GM19372 (cell line): Measurements from ENCODE around the gene TUT4.

Experiments
- ATAC-seq: cut with Tn5 transposase; IDR thresholded peaks from one replicate; pipeline ENCODE4 v1.9.1; 2021; ENCODE audit warnings: mild to moderate bottlenecking, low read depth, moderate library complexity; ENCODE audit not compliant: unreplicated experiment

Gene TUT4

DNA sequence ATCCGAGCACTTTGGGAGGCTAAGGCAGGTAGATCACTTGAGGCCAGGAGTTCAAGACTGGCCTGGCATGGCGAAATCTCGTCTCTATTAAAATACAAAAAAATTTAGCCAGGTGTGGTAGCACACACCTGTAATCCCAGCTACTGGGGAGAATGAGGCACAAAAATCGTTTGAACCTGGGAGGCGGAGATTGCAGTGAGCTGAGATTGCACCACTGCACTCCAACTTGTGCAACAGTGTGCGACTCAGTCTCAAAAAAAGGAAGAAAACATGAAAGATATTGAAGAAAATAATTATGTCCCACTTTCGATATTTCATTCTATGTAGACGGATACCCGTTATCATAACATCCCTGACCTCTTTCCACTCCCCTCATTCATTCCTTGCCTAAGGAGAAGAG is 19.2 kb downstream of the TUT4 start:
- ATAC-seq, result no peak

- no peak for ATAC-seq
Observed at GRCh38 chr1:52532731-52533327, 20.1 kb downstream of the TUT4 start.

DNA sequence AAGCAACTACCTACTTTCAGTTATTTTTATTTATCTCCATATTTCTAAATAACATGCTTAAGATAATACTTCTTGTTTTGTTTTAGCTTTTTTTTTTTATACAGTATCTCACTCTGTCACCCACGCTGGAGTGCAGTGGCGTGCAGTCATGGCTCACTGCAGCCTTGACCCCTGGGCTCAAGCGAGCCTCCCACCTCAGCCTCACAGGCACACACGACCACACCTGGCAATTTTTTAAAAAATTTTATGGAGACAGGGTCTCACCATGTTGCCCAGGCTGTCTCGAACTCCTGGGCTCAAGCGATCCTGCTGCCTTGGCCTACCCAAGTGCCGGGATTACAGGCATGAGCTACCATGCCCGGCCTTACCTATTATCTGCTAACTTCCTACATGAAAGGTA is 20.6 kb downstream of the TUT4 start:
- ATAC-seq, result no peak

GRCh38 chr1:52531249-52531872 is 21.5 kb downstream of the TUT4 start:
- no peak for ATAC-seq

DNA sequence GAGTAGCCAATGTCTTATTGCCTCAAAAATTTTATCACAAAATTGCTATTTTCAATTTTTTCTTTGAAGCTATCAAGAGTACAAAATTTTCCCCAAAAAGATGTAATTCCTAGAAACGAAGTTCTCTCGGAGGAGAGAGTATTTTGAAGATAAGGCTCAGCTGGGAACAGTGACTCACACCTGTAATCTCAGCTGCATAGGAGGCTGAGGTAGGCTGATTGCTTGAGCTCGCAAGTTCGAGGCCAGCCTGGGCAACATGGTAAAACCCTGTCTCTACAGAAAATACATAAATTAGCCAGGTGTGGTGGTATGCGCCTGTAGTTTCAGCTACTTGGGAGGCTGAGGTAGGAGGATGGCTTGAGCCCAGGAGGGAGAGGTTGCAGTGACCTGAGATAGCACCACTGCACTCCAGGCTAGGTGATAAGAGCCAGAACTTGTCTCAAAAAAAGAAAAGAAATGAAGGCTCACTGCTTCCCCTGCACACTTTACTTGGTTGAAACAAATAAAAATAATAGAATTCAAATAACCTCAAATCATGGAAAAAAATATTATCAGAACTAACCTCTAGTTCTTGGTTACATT is 22.2 kb downstream of the TUT4 start:
- ATAC-seq, result no peak

- no peak for ATAC-seq
Observed at GRCh38 chr1:52523376-52523775, 29.5 kb downstream of the TUT4 start.

GRCh38 chr1:52520148-52520547 is 32.7 kb downstream of the TUT4 start:
- no peak for ATAC-seq

DNA sequence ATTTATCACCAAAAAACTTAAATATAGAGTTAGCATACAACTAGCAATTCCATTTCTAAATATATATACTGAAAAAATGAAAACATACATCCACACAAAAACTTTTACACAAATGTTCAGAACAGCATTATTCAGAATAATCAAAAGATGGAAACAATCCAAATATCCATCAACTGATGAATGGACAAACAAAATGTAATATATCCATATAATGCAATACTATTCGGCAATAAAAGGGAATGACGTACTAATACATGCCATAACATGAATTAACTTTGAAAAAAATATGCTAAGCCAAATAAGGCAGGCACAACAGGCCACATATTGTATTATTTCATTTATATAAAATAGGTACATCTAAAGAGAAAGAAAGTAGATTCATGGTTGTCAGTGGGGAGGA is 33.9 kb downstream of the TUT4 start:
- no peak for ATAC-seq

GRCh38 chr1:52511851-52512615 is 40.9 kb downstream of the TUT4 start:
- no peak for ATAC-seq

GRCh38 chr1:52511439-52511838 is 41.5 kb downstream of the TUT4 start:
- no peak for ATAC-seq

DNA sequence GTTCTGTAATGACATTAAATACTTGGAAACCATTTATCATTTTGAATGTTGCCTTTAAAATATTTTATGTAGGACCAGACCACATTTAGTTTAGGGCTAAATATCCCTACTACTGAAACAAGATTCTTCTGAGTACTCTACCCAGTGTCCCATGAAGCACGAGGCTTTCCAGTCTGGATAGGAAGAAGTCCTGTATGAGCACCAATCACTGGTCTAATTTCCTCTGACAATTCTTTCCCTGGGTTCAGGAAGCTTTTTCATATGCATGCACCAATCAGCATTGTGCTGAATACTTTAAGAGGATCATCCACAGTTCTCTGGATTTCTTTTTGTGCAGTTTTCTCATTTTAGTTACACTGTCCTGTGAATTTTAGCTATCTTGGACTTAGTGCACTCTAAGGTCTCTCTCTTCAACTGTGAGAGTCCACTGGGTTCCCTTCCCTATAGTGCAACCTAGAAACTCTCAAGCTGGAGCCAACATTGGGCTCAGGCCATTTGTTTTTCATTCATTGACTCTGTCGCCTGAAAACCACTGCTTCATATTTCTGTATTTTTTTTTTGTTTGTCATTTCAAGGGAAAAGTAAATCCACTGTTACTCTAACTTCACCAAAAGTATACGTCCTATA is 45.9 kb downstream of the TUT4 start:
- no peak for ATAC-seq

GRCh38 chr1:52506349-52506748 is 46.5 kb downstream of the TUT4 start:
- no peak for ATAC-seq

- ATAC-seq, result no peak
Observed at GRCh38 chr1:52504720-52505119, 48.2 kb downstream of the TUT4 start.

DNA sequence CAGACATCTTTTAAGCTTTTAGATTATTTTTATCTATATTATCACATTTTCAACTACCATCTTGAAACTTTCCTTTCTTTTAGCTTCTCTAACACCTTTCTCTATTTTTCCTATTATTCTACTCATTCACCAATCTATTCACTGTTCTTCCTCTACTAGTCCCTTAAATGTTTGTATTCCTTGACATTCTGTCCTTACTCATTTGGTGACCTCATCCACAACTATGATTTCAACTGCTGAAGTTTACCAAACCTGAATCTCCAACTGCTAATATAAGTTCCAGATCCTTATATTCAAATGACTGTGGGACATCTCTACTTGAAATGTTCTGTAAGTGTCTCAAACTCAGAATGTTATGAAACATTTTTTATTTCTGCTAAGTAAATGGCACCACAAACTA is 49.2 kb downstream of the TUT4 start:
- ATAC-seq, result no peak

- no peak for ATAC-seq
Observed at GRCh38 chr1:52502789-52503188, 50.1 kb downstream of the TUT4 start.

GRCh38 chr1:52487632-52488031 is 65.3 kb downstream of the TUT4 start:
- ATAC-seq, result no peak

GRCh38 chr1:52482326-52483004 is 70.4 kb downstream of the TUT4 start:
- no peak for ATAC-seq

DNA sequence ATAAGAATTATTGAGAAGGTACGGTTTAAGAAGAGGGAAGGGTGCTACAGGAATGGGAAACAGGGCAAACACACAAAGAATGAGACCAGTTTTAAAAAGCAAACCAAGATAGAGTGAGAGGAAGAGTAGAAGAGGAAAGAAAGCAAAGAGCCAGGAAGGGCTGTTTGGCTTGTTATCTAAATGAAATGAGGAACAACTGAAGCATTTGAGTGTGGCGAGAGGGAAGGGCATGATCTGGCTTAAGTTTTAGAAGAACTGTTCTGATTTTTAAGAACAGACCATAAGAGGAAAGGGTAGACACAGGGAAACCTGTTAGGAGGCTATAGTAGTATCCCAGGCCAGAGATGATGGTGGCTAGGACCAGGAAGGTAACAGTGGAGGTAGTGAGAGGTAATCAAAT is 73.8 kb downstream of the TUT4 start:
- ATAC-seq, result no peak

DNA sequence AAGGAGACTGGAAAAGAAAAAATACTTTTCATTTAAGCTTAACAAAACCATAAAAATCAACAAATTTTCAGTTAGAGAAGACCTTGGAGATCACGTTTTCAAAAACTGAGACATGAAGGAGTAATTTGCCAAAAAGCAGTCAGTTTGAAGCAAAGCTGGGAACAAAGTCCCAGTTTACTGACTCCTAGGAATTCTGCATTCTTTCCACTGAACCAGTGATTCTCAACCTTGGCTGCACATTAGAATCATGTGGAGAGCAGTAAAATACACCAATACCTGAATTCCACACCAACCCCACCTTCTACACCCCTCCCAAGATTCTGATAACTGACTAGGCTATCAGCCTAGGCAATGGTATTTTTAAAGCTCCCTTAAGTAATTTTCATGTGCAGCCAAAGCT is 75.0 kb downstream of the TUT4 start:
- no peak for ATAC-seq

GRCh38 chr1:52476943-52477342 is 75.9 kb downstream of the TUT4 start:
- ATAC-seq, result no peak

GRCh38 chr1:52474807-52475206 is 78.1 kb downstream of the TUT4 start:
- ATAC-seq, result no peak
